Mucosa of stomach (tissue), 1 donor: Measurements from ENCODE around the gene RIMBP3C.
"Not testable (repeated sequence)": the region's sequence is repeated elsewhere in the genome, so short reads cannot be mapped to it uniquely, and the experiment has no call there.

Source experiments
- H3K27me3 ChIP-seq: one replicate; pipeline ENCODE4 v1.7.0; 2013; ENCODE audit warnings: mild to moderate bottlenecking, low read length; ENCODE audit not compliant: control insufficient read depth, insufficient read depth
- H3K36me3 ChIP-seq: one replicate; pipeline ENCODE4 v1.7.0; 2013; ENCODE audit warnings: low read length; ENCODE audit not compliant: control insufficient read depth, insufficient read depth
- H3K4me1 ChIP-seq: one replicate; pipeline ENCODE4 v1.7.0; 2013; ENCODE audit warnings: mild to moderate bottlenecking, low read length; ENCODE audit not compliant: control insufficient read depth, insufficient read depth
- H3K4me3 ChIP-seq: one replicate; pipeline ENCODE4 v1.7.0; 2013; ENCODE audit warnings: low read length
- H3K9ac ChIP-seq: one replicate; pipeline ENCODE4 v1.7.0; 2013; ENCODE audit warnings: mild to moderate bottlenecking, low read length, moderate library complexity
- H3K9me3 ChIP-seq: one replicate; pipeline ENCODE4 v1.7.0; 2013; ENCODE audit warnings: mild to moderate bottlenecking, low read length, moderate library complexity; ENCODE audit not compliant: control insufficient read depth
- donor health status: Pancreatic carcinoma.

RIMBP3C gene

DNA sequence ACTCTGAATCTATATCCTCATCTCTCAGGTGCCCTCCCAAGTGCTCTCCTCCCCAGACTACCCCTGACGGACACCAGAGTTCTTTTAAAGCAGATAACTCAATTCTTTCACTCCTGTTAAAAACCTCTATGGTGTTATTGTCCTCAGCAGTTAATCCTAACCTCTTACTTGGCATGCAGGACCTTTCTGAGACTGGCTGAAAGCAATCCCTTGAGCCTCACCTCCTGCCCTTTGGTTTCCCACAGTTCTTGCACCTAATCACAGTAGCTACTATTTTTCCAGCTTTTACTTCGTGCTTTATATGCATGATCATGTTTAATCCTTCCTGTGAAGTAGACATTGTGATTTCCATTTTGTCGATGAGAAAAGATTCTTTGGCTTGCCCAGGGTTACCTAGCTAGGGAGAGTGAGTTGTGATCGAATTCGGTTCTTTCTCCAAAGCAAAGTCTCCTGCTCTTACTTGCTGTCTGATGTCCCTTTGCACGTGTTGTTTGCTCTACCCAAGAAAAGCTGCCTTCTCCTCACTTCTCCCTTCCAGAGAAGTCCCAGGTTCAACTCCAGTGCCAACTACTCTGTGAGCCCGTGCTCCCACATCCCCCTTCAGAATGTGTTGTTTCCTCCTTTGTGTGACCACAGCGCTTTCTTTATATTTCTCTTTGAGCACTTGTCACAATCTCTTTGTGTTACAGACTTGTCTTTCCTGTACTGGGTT is 18.4 kb upstream of the RIMBP3C start:
- Histone ChIP-seq H3K9ac (peak overlapping the region; percentile 95), H3K36me3 (no peaks in the 10 kb centered on the region), H3K9me3 (no peaks in the 10 kb centered on the region), H3K27me3 (no peaks in the 10 kb centered on the region), H3K4me3 (no peak overlapping the region), H3K4me1 (peaks cover 38% of the 10 kb centered on the region)

DNA sequence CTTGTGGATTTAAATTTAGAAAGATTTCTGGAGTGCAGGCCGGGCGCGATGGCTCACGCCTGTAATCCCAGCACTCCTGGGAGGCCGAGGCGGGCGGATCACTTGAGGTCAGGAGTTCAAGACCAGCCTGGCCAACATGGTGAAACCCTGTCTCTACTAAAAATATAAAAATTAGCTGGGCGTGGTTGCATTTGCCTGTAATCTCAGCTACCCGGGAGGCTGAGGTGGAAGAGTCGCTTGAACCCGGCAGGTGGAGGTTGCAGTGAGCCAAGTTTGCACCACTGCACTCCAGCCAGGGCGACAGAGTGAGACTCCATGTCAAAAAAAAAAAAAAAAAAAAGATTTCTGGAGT is 17.8 kb upstream of the RIMBP3C start:
- H3K27me3 ChIP-seq, H3K9me3 ChIP-seq, H3K36me3 ChIP-seq: not testable (repeated sequence)
- Histone ChIP-seq H3K9ac (peak overlapping the region; percentile 95), H3K4me3 (peak overlapping the region; percentile 51), H3K4me1 (peaks cover 32% of the 10 kb centered on the region)

DNA sequence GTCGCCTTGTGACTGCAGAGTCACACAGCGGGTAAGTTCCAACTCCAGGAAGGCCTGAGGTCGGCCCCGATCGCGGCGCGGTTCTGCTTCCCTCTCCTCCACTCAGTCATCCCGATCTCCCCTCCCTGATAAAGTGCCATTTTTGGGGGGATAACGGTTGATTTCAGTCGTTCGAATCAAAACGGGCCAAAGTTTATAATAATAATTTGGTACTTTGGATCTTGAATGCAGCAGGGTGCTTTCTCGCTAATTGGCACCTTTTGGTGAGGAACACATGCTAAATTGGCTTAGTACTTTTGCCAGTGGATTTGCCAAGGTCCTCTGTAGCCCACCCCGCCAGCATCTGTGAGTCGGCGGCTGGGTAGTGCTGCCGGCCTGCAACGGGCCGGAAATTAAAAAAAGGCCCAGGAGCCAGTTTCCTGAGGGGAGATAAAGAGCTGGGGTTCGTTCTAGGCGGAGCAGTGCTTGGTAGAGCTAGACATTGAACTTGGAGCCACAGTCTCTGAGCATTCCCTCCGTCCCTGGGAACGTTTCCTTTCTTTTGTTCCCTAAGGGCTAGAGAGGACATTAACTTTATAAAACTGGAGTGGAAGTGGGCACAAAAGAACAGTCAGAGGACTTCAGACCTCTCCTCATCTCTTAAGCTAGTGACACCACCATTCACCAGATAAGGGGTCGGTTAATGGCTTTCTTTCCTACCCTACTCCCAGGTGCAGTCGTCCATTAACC is 17.2 kb upstream of the RIMBP3C start:
- peaks cover 27% of the 10 kb centered on the region for H3K4me1 ChIP-seq
- H3K4me3 ChIP-seq = peak overlapping the region; percentile 51
- no peaks in the 10 kb centered on the region for H3K27me3 ChIP-seq
- H3K36me3 ChIP-seq = no peaks in the 10 kb centered on the region
- no peaks in the 10 kb centered on the region for H3K9me3 ChIP-seq
- H3K9ac ChIP-seq = peak overlapping the region; percentile 95

DNA sequence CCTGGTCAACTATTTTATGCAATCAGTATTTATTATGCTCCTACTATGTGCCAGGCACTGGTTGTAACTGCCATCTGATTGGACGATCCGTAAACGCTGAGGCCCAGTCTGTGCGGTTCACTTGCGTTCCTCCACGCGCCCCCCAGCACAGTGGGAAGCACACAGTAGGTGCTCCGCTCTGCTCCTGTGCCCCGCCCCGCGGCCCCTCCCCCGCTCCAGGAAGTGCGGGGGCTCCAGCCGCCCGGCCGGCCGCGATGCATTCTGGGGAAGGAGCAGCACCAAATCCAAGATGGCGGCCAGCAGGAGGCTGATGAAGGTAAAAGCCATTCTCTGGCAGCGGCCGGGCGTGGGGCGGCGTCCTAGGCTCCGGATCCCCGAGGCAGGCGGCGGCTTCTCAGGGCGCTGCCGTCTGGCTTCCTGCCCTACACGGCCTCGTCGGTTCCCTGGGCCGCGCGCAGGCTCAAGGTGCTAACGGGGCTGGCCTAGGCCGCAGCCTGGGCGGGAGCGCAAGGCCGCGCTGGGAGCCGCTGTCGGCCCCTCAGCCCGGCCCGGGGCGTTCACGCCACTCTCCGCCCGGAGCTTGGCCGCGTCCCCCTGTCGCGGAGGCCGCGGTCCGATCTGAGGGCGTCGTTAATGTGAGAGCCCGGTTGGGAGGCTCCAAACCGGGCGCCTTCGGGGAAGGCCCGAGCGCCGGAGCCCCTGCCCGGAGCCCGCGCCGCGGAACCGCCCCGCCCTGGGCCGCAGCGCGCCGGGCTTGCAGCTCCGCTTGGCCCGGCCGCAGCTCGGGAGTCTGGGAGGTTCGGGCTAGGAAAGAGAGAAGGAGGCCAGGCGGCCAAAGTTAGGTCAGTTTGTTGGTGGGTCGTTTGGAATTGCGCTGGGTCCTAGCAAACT is 16.4 kb upstream of the RIMBP3C start, which contains the start of gene UBE2L3:
Gene UBE2L3, plus strand, starts transcription at position 259 of the 891 bp plus-strand sequence. Its CDS starts 31 bp downstream, at position 290.
- no peaks in the 10 kb centered on the region for H3K27me3 ChIP-seq
- peak within 1 kb of the TSS; percentile 51 for H3K4me3 ChIP-seq
- no peaks in the 10 kb centered on the region for H3K36me3 ChIP-seq
- H3K4me1 ChIP-seq = peaks cover 23% of the 10 kb centered on the region
- H3K9me3 ChIP-seq = no peaks in the 10 kb centered on the region
- H3K9ac ChIP-seq = peak within 1 kb of the TSS; percentile 95

DNA sequence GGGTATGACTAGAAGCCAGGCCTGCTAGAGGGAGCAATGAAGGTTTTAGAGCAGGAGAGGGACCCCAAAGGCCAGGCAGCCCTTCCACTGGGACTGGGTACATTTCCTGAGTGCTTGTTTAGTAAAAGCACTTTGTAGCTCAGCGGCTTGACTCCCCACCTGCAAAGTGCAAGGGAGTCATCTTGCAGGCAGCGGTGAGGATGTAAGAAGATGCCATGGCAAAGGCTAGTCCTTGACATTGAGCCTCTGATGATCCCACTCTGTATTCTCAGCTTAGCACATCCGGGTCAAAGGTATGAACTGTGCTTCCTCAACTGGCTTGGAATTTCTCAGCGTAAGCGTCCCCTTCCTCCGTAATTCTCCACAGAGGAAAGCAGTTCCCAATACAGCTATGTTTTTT is 13.2 kb upstream of the RIMBP3C start:
- Histone ChIP-seq H3K4me3 (no peak overlapping the region), H3K4me1 (peaks cover 9% of the 10 kb centered on the region), H3K9ac (no peak overlapping the region), H3K36me3 (no peaks in the 10 kb centered on the region), H3K9me3 (no peaks in the 10 kb centered on the region), H3K27me3 (no peaks in the 10 kb centered on the region)

DNA sequence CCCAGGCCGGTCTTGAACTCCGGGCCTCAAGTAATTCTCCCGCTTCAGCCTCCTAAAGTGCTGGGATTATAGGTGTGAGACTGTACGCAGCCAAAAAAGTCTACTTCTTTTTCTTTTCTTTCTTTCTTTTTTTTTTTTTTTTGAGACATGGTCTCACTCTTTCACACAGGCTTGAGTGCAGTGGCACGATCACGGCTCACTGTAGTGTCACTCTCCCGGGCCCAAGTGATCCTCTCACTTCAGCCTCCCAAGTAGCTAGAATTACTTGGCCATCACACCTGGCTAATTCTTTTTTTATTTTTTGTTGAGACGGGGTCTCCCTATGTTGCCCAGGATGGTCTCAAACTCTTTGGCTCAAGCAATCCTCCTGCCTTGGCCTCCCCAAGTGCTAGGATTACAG is 12.7 kb upstream of the RIMBP3C start:
- H3K4me3 ChIP-seq = no peak overlapping the region
- peaks cover 4% of the 10 kb centered on the region for H3K4me1 ChIP-seq
- H3K27me3 ChIP-seq = no peaks in the 10 kb centered on the region
- H3K9ac ChIP-seq = no peak overlapping the region
- H3K9me3 ChIP-seq = no peaks in the 10 kb centered on the region
- no peaks in the 10 kb centered on the region for H3K36me3 ChIP-seq

DNA sequence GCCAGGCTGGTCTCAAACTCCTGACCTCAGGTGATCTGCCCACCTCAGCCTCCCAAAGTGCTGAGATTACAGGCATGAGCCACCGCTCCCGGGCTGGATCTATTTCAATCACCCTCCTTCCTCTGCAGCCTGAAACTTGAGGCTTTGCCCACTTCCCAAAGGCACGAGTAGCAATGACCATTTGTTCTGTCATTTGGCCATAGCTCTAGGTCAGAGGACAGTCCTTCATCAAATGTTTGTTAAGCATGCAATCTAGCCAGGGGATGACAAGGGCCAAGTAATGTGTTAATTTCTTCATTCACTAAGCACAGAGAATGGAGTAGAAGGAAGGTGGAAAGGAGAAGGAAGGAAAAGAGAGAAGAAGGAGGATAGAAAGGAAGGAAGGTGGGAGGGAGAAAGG is 9.4 kb upstream of the RIMBP3C start:
- not testable (repeated sequence) for H3K9ac ChIP-seq, H3K4me3 ChIP-seq, H3K36me3 ChIP-seq, H3K4me1 ChIP-seq, H3K27me3 ChIP-seq, H3K9me3 ChIP-seq

DNA sequence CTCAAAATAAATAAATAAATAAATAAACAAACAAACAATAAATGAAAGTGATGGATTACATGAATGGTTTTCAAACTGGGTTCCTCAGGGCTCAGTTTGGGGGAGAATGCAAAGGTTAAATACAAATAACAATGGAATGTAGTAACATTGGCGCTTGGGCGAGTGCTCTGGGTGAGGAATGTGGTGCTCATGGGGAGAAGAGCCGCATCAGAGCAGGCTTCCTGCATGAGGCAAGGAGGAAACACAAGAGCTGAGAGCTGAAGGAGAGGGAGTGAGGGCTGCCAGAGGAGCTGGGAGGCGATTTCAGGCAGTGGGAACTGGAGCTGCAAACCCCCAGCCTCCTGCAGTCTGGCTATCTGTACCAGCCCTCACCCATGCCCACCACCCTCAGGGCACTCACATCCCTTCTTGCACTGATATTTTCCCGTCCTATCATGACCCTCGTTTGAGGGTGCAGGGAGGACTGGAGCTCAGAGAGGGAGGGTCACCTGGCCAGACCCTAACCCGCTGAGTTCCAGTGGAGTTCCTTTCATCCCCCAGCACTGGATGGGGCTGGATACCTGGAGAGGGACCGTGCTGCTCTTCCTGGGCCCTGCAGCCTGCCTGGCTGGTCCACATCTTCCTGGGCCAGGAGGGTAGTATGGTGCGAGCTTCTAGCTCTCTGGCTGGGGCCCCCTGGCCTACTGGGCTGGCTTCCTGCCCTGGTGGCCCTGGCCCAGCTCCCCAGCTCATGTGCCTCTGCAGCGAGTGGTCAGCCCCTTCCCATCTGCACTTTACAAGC is 8.3 kb upstream of the RIMBP3C start:
- H3K9me3 ChIP-seq, H3K9ac ChIP-seq, H3K4me1 ChIP-seq, H3K27me3 ChIP-seq, H3K4me3 ChIP-seq, H3K36me3 ChIP-seq: not testable (repeated sequence)

DNA sequence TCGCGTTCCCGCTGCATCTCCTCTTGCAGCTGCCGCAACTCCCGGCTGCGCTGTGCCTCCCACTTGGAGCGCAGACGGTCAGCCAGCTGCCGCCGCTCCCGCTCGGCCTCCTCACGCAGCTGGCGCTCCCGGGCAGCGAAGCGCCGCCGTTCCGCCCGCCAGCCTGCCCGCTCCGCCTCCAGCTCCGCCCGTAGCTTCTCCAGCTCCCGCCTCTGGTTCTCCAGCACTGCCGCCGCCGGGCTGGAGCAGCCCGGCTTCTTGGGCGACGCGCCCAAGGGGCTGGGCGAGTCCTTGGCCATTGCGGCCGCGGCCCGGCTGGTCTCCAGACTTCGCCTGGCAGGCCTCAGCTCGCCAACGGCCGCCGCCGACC is 598 bp downstream of the RIMBP3C start:
- H3K36me3 ChIP-seq, H3K4me3 ChIP-seq, H3K4me1 ChIP-seq, H3K9ac ChIP-seq, H3K9me3 ChIP-seq, H3K27me3 ChIP-seq: not testable (repeated sequence)

DNA sequence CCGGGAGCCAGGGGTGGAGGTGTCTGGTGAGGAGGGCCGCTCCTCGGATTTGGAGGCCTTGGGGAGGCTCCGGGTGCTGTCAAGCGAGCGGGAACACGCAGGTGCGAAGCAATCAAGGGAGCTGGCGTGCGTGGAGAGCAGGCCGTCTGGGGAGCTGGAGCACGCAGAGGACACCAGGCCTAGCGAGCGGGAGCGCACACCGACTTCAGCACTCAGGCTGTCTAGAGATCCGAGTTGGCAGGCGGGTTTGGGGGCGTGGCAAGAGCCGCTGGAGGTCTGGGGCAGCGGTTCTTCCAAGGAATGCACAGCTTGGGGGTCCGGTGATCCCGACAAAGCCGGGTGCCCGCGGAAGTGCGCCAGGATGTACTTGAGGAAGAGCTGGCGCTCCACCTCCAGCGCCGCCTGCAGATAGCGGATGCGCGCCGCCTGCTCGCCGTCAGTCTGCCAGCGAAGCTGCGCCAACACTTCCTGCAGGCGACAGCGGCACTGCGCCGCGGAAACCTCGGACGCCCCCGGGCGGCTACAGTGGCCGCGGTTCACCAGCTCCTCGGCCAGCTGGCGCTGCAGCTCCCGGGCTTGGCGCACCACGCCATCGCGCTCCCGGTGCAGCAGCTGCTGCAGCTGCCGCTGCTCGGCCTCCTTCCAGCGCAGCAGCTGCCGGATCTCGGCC is 1.1 kb downstream of the RIMBP3C start:
- not testable (repeated sequence) for H3K4me3 ChIP-seq, H3K36me3 ChIP-seq, H3K27me3 ChIP-seq, H3K4me1 ChIP-seq, H3K9ac ChIP-seq, H3K9me3 ChIP-seq

DNA sequence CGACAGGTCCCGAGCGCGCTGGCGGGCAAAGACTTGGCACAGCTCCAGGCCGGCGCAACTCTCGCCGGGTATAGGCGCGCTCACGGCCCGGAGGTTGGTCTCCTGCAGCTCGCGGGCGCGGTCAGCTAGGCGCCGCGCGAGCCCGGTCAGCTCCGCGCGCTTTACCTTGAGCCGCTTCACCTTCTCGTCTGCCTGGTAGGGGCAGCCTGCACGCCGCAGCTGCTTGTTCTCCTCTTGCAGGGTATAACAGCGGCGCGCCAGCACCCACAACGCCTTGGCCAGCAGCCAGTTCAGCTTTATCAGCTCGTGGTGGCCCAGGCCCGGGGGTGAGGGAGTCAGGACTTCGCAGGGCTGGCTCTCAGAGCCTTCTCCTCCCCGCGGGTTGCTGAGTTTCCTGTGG is 1.7 kb downstream of the RIMBP3C start:
- H3K9me3 ChIP-seq, H3K4me1 ChIP-seq, H3K4me3 ChIP-seq, H3K36me3 ChIP-seq, H3K9ac ChIP-seq, H3K27me3 ChIP-seq: not testable (repeated sequence)
